Suprapubic skin (tissue), 4 donors: ENCODE data around the gene GPR62.

Experiments used
- CTCF ChIP-seq, 2 donors: fragments of 200-600 bp in 1 of 2; fragments of 450-650 bp in 1 of 2; sonication (generic) in 1 of 2; IDR thresholded peaks; one replicate each; pipeline ENCODE4 v1.5.1; 2016 to 2019; ENCODE audit warnings: antibody characterized with exemption in 2 of 2, mild to moderate bottlenecking in 1 of 2, moderate library complexity in 1 of 2
- POLR2A ChIP-seq, 2 donors: fragments of 450-650 bp; IDR thresholded peaks; one replicate each; pipeline ENCODE4 v1.6.1; 2017; ENCODE audit warnings: antibody characterized with exemption in 2 of 2, mild to moderate bottlenecking in 2 of 2, moderate library complexity in 2 of 2
- POLR2AphosphoS5 ChIP-seq, 3 donors: sonication (generic); formaldehyde crosslinking; IDR thresholded peaks; one replicate each; pipeline ENCODE4 v1.6.1; 2017; ENCODE audit warnings: antibody characterized with exemption in 3 of 3

GRCh38 chr3:51921081-51921578, 34.1 kb upstream of the GPR62 start:
- TF ChIP-seq CTCF (IDR thresholded peaks at IDR 0.05) (no peak), POLR2AphosphoS5 (IDR thresholded peaks at IDR 0.05) (no peak), POLR2A (IDR thresholded peaks at IDR 0.05) (no peak)
